ENCODE data around the gene GCHFR.

Gene GCHFR

DNA sequence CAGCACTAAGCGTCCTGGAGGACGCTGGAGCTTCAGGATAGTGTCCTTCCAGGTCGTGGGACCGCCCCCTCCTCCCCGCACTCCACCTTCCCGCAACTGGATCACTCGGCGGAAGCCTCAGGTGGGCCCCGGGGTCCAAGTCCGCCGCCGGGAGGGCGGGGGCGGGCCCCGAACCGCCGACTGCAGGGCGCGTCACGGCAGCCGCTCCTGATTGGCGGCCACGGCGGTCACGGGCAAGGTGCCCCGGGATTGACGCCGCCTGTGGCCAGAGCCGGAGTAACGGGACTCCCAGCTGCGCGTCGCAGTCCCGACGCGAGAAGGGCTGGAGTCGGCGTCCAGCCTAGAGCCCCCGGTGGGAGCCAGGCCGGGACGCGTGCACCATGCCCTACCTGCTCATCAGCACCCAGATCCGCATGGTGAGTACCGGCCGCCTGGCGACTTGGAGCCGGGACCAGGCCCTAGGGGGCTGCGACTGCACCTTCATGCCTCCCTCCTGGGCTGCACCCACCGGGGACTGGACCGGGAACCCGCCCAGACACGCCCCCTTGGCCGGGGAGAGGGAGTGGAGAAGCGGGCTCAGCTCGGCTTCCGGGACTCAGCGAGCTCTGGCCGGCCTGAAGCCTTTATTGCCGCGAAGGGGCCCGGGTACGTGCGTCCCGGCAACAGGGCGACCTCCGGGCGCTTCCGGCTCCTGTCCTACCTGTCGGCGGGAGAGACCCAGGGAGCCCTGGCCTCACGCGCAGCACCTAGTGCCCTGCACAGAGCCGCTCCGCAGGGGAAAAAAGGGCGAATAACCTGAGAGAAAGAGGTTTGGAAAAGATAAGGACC, at the start of gene GCHFR:
GCHFR (plus strand) TSS at position 268 of the 828 bp plus-strand sequence; CDS start at position 381, 113 bp downstream.
- TF ChIP-seq, protein P1, sequence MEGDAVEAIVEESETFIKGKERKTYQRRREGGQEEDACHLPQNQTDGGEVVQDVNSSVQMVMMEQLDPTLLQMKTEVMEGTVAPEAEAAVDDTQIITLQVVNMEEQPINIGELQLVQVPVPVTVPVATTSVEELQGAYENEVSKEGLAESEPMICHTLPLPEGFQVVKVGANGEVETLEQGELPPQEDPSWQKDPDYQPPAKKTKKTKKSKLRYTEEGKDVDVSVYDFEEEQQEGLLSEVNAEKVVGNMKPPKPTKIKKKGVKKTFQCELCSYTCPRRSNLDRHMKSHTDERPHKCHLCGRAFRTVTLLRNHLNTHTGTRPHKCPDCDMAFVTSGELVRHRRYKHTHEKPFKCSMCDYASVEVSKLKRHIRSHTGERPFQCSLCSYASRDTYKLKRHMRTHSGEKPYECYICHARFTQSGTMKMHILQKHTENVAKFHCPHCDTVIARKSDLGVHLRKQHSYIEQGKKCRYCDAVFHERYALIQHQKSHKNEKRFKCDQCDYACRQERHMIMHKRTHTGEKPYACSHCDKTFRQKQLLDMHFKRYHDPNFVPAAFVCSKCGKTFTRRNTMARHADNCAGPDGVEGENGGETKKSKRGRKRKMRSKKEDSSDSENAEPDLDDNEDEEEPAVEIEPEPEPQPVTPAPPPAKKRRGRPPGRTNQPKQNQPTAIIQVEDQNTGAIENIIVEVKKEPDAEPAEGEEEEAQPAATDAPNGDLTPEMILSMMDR (IDR thresholded peaks at IDR 0.05; ENCODE audit: low read depth, low read length, missing control alignments) = peak; percentile 8
- H3K4me3 ChIP-seq (replicated peaks; ENCODE audit: low read depth, low read length) = peak within 1 kb of the TSS; percentile 46
- no peak for DNase-seq (ENCODE audit: extremely low read depth, low read depth)

DNA sequence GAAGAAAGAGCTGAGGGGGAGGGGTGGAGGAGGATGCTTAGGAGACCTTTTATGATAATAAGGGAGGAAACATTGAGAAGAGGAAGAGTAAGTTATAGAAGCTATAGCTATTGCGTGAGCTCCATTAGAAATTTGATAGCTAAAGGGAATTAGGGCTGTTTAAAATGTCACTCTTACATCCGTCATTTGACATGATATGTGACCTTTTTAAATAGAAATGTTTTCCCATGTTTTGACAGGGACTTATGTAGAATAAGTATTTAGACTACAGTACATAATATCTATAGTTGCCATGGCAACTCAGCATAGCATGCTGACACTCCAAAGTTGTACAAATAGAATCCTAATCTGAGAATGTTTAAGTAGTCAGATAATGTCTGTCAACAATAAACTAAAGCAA, 49.7 kb upstream of the GCHFR start:
- TF ChIP-seq, protein P1 (IDR thresholded peaks at IDR 0.05; ENCODE audit: low read depth, low read length, missing control alignments) = no peak
- H3K4me3 ChIP-seq (replicated peaks; ENCODE audit: low read depth, low read length) = no peak overlapping the region
- DNase-seq (ENCODE audit: extremely low read depth, low read depth) = no peak

DNA sequence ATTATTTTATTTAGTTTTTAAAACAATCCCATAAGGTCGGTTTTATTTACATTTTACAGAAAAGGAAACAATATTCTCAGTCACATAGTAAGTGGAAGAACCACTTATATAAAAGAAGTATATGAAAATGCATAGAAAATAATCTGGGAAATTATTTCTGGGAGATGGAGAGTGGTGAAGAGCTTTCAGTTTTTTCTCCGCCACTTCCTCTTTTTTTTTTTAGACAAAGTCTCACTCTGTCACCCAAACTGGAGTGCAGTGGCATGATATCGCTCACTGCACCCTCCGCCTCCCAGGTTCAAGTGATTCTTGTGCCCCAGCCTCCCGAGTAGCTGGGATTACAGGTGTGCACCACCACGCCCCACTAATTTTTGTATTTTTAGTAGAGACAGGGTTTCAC, 47.7 kb upstream of the GCHFR start:
- H3K4me3 ChIP-seq (replicated peaks; ENCODE audit: low read depth, low read length) = no peak overlapping the region
- no peak for DNase-seq (ENCODE audit: extremely low read depth, low read depth)
- TF ChIP-seq, protein P1 (IDR thresholded peaks at IDR 0.05; ENCODE audit: low read depth, low read length, missing control alignments) = no peak

DNA sequence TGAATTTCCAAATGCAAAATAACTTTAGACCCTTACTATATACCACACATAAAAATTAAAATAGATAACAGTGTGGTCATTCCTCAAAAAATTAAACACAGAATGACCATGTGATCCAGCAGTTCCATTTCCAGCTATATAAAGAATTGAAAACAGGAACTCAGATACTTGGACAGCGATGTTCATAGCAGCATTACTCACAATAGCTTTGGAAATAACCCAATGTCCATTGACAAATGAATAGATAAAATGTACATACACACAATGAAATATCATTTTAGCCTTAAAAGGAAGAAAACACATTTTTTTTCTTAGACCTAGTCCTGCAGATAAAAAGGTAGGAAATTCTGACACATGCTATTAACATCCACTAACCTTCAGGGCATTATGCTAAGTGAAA, 42.2 kb upstream of the GCHFR start:
- DNase-seq (ENCODE audit: extremely low read depth, low read depth) = no peak
- TF ChIP-seq, protein P1 (IDR thresholded peaks at IDR 0.05; ENCODE audit: low read depth, low read length, missing control alignments) = no peak
- H3K4me3 ChIP-seq (replicated peaks; ENCODE audit: low read depth, low read length) = no peak overlapping the region

DNA sequence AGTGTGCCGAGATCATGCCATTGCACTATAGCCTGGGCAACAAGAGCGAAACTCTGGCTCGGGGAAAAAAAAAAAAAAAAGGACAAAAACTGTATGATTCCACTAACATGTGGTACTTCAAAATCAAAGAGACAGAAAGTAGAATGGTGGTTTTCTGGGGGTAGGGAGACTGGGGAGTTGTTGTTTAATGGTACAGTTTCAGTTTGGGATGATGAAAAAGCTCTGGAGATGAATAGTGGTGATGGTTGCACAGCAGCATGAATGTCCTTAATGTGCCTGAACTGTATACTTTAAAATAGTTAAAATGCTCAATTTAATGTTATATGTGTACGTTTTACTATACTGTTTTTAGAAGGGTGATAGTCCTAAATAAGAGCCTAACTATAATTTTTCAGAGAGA, 41.5 kb upstream of the GCHFR start:
- TF ChIP-seq, protein P1 (IDR thresholded peaks at IDR 0.05; ENCODE audit: low read depth, low read length, missing control alignments) = no peak
- no peak for DNase-seq (ENCODE audit: extremely low read depth, low read depth)
- no peak overlapping the region for H3K4me3 ChIP-seq (replicated peaks; ENCODE audit: low read depth, low read length)

DNA sequence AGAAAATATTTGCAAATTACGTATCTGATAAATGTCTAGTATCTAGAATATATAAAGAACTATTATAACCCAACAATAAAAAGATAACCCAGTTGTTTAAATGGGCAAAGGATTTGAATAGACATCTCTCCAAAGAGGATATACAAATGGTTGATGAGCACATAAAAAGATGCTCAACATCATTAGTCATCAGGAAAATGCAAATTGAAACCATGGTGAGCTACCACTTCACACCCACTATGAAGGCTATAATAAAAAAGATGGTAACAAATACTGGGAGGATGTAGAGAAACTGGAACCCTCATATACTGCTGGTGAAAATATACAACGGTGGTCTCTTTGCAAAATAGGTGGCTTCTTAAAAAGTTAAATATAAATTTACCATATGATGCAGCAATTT, 40.9 kb upstream of the GCHFR start:
- no peak for DNase-seq (ENCODE audit: extremely low read depth, low read depth)
- TF ChIP-seq, protein P1 (IDR thresholded peaks at IDR 0.05; ENCODE audit: low read depth, low read length, missing control alignments) = no peak
- H3K4me3 ChIP-seq (replicated peaks; ENCODE audit: low read depth, low read length) = no peak overlapping the region

Data from HFF-Myc (cell line).